IPS-18c (cell line): ENCODE data around the gene ZNF787.

Experiments
- H3K4me3 ChIP-seq: 2 replicates; pipeline ENCODE4 v1.7.0; 2013; ENCODE audit warnings: low read depth, mild to moderate bottlenecking, low read length, moderate library complexity; ENCODE audit not compliant: insufficient read depth
- H3K9me3 ChIP-seq: one replicate; pipeline ENCODE4 v1.6.1; 2013; ENCODE audit warnings: mild to moderate bottlenecking, low read length, moderate library complexity; ENCODE audit not compliant: control insufficient read depth, insufficient read depth

ZNF787 gene

DNA sequence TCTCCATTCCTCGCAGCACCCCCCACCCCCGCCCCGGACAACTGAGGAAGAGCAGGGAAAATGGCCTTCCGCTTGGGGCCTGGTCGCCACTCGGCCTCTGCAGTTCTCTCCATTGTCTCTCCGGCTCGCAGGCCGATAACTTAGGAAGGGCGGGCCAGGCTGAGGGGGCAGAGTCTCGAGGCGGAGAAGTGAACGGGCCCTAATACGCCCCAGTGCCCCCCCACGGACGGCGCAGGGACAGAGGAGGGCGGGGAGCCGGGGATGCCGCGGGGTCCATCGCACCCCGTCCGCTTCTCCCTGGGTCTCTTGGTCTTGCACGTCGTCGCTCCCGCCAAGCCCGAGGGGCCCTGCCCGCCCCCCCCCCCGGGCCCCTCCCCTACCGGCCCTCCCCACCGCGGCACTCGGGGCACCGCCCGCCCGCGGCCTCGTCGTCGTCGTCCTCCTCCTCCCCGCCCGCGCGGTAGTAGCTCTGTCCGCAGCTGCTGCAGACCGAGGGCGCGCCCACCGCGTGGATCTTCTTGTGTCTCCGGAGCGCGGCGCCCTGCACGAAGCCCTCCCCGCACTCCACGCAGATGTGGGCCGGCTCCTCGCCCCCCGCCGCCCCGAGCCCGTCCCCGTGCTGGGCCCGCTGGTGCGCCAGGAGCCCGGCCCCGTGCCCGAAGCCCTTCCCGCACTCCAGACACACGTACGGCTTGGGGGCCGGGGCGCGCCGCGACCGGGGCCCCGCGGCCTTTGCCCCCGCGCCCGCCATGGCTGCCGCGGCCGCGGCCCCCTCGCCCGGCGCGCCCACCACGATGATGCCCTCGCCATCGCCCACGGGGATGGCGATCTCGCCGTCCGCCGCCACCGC lies 33.2 kb downstream of the ZNF787 start:
- no peak overlapping the region for H3K4me3 ChIP-seq
- no peaks in the 10 kb centered on the region for H3K9me3 ChIP-seq

DNA sequence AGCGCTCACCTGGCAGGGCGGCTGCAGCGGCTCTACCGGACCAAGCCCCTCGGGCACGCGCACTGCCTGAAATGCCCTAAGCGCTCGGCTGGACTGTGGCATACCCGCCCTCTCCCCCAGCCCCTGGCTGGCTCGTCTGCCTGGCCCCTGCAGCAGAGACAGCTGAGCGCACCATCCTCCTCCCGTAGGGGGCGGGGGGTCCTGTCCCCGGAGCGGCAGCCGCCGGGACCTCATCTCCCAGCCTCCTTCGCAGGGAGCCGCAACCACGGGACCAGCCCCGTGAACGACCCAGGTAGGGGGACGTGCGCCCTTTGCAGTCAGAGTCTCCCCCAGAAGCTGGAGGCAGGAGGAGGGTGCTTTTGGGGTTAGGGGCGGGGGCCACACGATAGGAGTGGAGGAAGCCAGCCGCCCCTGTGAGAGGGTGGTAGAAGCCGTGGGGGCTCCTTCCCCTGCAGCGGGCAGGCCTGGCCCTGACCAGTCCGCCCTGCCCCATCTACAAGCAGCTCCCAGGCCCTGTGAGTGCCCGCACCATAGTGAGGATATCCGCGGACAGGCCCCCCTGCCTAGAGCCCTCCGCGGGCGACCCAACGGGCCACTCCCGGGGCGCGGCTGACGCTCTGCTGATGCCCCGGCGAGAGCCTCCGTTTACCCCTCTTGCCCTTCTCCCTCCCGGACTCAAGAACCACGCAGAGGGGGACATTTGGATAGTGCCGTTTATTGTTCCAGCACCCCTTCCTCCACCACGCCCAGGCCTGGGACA lies 34.2 kb downstream of the ZNF787 start:
- Histone ChIP-seq H3K4me3 (no peak overlapping the region), H3K9me3 (no peaks in the 10 kb centered on the region)

DNA sequence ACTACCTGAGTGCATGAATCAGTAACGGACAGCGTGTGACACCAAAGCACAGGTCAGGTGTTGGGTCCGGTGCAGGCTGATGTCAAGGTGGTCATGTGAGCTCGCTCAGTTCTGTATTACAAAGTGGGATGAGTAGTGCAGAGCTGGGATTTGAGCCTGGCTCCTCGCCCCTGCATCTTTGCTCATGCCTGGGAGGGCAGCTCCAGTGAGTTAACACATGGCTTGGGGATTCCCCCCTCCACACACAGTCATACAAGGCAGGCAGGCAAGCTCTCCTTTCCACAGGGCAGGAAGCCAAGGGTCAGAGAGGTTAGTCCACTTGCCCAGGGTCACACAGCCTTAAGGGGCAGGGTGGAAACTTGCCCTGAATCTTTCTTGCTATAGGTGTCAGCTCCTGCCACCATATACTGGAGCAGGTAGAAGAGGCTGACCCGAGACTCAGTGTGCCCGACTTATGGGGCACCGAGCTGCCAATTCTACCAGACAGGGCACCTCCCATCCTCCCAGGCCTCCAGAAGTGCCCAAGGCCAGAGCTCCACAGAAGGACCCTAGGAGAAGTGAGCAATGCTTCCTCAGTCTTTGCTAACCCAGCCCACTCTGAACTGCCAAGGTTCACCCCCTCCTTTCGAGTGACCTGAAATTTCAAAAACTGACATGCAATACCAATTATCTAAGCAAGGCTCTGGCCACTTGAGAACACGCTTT lies 35.4 kb downstream of the ZNF787 start:
- Histone ChIP-seq H3K9me3 (no peaks in the 10 kb centered on the region), H3K4me3 (no peak overlapping the region)

DNA sequence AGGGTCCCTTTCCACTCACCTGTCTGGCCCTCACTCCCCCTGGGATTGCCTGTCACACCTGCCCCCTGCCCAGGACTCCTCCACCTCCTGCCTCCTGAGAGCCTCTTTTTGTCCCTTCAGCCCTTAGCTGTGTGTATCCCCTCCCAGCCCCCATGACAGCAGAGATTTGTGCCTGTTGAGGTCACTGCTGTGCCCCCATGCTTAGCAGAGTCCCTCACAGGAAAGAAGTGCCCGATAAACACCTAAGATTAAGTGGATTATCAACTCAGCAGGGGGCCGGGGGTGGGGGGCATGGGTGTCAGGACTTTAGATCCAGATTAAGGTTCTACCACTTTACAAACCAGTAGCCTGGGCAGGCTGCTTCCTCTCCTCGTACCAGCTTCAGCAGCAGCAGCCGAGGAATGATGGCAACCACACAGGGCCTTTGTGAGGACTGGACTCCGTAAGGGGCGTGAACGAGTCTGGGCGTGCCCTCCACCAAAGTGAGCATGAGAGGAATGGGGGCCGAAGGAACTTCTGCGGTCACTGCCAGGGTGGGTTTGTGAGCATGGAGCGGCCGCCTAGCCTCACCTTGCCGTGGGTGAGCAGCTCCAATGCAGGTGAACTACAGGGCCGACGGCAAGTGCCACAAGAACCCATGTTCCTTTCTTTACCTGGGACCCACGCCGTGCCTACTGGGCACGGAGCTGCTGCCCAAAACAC lies 36.1 kb downstream of the ZNF787 start:
- Histone ChIP-seq H3K4me3 (no peak overlapping the region), H3K9me3 (no peaks in the 10 kb centered on the region)

DNA sequence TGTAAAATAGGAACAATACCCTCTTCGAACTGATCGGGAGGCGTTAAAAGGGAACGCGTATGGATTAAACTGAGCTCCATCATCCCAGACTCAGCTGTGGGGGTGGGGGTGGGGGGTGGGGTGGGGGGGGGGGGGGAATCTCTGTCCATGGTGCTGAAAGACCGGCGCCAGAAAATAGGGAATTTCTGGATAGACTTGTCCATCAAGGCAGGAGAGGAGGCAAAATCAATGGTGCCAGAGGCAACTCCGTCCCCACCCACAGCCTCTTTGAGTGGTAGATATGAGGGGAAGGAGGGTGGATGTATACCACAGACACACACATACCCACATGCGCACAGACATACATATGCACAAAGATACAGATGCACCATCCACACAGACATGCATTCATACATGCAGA lies 37.4 kb downstream of the ZNF787 start:
- no peaks in the 10 kb centered on the region for H3K9me3 ChIP-seq

DNA sequence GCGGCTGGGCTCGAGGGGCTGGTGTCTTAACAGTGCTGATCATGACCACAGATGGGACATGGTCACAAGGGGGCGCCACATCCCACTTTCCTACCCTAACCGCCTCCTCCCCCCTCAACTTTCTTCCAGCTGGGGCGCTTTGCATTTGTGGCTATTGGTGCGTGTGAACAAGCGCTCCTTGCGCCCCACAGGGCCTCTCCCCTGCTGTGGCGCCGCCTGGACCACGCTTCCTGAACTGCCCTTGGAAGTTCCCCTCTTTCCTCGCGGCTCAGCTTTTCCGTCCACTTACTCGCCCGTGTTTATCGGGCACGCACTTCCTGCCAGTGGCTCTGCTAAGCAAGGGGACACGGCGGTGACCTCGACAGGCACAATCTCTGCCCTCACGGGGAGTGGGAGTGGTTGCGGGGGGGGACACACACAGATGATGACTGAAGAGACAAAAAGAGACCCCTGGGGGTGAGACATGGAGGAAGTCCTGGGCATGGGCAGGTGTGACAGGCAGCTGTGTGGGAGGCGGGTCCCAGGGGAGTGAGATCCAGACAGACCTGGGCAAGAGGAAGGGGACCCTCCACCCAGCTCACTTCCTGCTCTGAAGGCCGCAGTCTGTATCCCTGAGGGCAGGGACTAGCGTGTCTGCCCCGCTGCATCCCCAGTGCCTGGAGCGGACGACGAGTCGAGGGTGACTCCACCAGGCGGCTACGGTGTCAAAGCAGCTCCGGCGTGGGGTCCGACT lies 40.3 kb downstream of the ZNF787 start:
- H3K9me3 ChIP-seq, result no peaks in the 10 kb centered on the region
- peak overlapping the region; percentile 51 for H3K4me3 ChIP-seq

More for the DNA sequence above, 37.4 kb downstream of the ZNF787 start:
- H3K4me3 ChIP-seq, result no peak overlapping the region

DNA sequence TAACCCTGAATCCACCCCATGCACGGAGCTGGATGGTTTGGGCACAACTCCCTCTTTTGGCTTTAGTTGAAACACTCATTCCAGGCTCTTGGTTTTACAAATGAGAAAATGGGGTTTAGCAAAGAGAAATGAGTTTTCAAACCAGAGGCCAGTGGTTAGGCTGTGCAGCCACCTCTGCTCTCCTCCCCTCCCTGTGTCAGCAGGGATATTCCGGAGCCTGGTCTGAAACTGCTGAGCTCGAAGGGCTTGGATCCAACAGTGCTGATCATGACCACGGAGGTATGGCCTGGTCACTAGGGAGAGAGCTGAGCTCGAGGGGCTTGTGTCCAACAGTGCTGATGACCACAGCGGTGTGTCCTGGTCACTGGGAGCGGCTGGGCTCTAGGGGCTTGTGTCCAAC lies 41.5 kb downstream of the ZNF787 start:
- Histone ChIP-seq H3K9me3 (no peaks in the 10 kb centered on the region), H3K4me3 (no peak overlapping the region)

DNA sequence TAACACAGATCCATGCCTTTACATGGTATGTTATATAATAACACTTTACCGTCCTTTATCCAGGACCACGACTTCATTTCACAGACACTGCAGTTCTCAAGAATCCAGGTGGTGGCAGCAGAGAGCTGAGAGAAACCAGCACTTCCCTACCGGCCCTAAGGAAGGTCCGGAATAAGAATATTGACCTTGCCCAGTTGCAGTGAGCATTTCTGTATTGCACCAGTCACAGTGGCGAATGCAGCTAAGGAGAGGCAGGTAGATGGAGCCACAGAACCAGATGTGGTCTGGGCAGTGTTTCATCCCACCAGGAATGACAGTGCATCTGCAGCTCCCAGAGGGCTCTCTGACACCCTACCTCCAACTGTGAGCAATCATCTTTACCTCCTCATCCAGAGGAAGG lies 44.6 kb downstream of the ZNF787 start:
- H3K4me3 ChIP-seq, result no peak overlapping the region
- H3K9me3 ChIP-seq, result no peaks in the 10 kb centered on the region

DNA sequence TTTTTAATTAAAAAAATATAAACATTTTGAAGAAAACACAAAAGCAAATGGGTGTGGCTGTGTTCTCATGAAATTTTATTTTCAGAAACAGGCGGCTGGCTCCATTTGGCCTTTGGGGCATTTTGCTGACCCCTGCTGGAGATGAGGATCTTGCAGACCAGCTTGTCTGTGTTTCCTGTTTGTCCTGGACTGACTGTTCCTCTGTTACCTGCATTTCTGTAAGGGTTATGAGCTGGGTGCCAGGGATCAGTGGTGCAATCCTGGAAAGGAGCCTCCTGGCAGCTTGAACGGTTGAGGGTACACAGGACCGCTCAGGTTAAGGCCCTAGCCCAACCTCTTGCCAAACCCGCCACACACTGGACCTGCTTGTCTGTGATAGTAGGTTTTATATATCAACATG lies 49.9 kb downstream of the ZNF787 start:
- no peak overlapping the region for H3K4me3 ChIP-seq
- no peaks in the 10 kb centered on the region for H3K9me3 ChIP-seq

DNA sequence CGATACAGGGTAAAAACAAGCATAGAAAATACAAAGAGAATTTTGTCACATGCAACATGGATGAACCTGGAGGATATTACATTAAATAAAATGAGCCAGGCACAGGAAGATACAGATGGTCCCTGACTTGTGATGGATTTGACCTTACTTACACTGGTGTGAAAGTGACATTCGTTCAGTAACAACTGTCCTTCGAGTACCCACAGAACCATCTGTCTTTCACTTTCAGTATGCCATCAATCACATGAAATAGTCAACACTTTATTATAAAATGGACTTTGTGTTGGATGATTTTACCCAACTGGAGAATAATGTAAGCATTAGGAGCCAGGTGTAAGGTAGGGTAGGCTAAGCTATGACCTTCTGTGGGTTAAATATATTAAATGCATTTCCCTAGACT lies 51.5 kb downstream of the ZNF787 start:
- Histone ChIP-seq H3K9me3 (no peaks in the 10 kb centered on the region), H3K4me3 (no peak overlapping the region)

DNA sequence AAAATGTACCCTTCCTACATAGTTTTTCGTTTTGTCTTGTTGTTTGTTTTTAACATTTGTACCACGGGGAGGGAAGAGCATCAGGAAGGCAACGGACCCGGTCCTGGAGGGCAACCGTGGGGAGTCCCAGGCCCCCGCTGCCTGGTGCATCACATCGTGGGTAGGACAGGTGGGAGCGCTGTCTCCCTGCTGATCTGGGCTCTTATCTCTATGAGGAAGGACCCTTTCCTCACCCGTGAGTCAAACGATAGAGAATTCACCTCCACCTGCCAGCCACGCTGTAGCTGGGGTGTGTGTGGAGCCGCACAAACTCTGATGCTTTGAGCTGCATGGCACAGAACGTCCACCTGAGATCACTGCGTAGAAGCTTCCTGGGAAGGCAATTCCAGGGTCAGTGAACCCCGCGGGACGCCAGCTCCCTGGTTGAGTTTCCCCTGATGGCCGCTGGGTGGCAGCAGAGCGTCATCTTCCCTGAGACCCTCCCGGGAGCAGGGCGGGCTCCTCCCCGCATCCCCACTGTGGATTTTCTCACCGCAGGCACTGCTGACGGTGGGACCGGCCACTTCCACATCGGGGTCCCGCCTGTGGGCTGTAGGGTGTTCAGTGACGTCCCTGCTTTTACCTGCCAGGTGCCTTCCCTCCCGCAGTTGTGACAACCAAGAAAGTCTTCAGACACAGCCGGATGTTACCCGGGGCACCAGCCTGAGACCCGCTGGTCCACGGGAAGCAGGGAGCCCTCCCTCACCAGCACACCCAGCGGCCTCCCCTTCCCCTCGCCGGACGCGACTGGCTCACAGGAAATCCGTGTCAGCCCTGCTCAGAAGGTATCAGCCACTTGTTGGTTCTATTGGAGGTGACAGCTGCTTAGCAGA lies 54.7 kb downstream of the ZNF787 start:
- peak overlapping the region; percentile 20 for H3K4me3 ChIP-seq
- H3K9me3 ChIP-seq, result no peaks in the 10 kb centered on the region

DNA sequence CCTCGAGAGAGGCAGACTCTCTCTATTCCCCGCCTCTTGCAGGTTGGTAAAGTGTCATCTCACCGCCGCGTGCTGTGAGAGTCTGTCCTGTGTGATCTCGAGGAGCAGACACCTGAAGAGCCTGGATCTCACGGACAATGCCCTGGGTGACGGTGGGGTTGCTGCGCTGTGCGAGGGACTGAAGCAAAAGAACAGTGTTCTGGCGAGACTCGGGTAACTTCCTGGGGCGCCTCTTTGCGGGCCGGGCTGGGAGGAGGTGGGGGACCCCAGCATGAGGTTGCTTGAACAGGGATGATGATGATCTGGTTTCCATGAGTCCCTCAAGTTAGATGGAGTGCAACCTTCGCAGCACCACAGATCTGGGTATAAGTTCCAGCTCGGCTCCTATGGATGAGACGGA lies 67.5 kb downstream of the ZNF787 start:
- H3K4me3 ChIP-seq, result no peak overlapping the region
- H3K9me3 ChIP-seq, result peaks cover 27% of the 10 kb centered on the region
